Mucosa of descending colon (tissue), 3 donors: ENCODE results near the gene MTCL1. TPM values are rescaled to one million over a fixed set of nuclear protein-coding genes. Genes with fewer than 3 reads are reported as not detected.
A peak's percentile ranks its signal among the peaks of the same experiment; 100 is the strongest.

Experiments
- ATAC-seq: fragments of 200-7000 bp; cut with Tn5 transposase; one replicate; pipeline ENCODE4 v1.9.1; 2020; ENCODE audit warnings: mild to moderate bottlenecking, moderate library complexity
- DNase-seq, 3 donors: peaks; one replicate each; pipeline ENCODE4 v3.0.0-alpha.2; 2020
- H3K36me3 ChIP-seq: fragments of 200-600 bp; one replicate; pipeline ENCODE4 v1.8.0; 2021; ENCODE audit warnings: low read depth, mild to moderate bottlenecking
- H3K4me1 ChIP-seq: fragments of 200-600 bp; one replicate; pipeline ENCODE4 v1.8.0; 2021; ENCODE audit warnings: low read depth, mild to moderate bottlenecking
- H3K4me3 ChIP-seq: fragments of 200-600 bp; one replicate; pipeline ENCODE4 v1.8.0; 2021; ENCODE audit warnings: mild to moderate bottlenecking
- H3K9me3 ChIP-seq: fragments of 200-600 bp; one replicate; pipeline ENCODE4 v1.8.0; 2021; ENCODE audit warnings: mild to moderate bottlenecking
- intact Hi-C, 2 donors: fragments of 100-400 bp; cut with DNase I in 1 of 2; cut with micrococcal nuclease in 1 of 2; formaldehyde crosslinking; loops; one replicate each; pipeline versions ENCODE4 v1.11.0 to v1.11.1; 2022; cut with DNase I, micrococcal nuclease
- total RNA-seq, 3 donors: library from RNA; stranded (reverse); fragmentation: NEBNext Ultra II Directional in 2 of 3; extraction: Animal tissue kit (Norgen Biotek cat#: 25700) in 2 of 3; gene quantifications; one replicate each; pipeline versions ENCODE4 v1.2.1 to v1.2.4, GENCODE V29; 2021 to 2023
- TF ChIP-seq, protein P1 (sequence below): fragments of 200-600 bp; IDR thresholded peaks from one replicate; pipeline ENCODE4 v1.8.0; 2022; ENCODE audit warnings: antibody characterized with exemption, mild to moderate bottlenecking
- donor health status: DM: no; HTN: no; CAD: no; lungs with moderate emphysema.
- donor health status: DM: no; HTN: no; CAD: no.
- donor health status: DM: no; HTN: yes; CAD: no.

The MTCL1 gene
- total RNA-seq, 3 donors from 2014 or later = 4.1 to 141 (median 15.4) TPM

- intact Hi-C loops = no loop called here
- no peaks in the 10 kb centered on the region for H3K9me3 ChIP-seq
- no peak for DNase-seq
- TF ChIP-seq, protein P1, sequence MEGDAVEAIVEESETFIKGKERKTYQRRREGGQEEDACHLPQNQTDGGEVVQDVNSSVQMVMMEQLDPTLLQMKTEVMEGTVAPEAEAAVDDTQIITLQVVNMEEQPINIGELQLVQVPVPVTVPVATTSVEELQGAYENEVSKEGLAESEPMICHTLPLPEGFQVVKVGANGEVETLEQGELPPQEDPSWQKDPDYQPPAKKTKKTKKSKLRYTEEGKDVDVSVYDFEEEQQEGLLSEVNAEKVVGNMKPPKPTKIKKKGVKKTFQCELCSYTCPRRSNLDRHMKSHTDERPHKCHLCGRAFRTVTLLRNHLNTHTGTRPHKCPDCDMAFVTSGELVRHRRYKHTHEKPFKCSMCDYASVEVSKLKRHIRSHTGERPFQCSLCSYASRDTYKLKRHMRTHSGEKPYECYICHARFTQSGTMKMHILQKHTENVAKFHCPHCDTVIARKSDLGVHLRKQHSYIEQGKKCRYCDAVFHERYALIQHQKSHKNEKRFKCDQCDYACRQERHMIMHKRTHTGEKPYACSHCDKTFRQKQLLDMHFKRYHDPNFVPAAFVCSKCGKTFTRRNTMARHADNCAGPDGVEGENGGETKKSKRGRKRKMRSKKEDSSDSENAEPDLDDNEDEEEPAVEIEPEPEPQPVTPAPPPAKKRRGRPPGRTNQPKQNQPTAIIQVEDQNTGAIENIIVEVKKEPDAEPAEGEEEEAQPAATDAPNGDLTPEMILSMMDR = no peak
- H3K36me3 ChIP-seq = no peaks in the 10 kb centered on the region
- H3K4me3 ChIP-seq = no peak overlapping the region
- peak; percentile 23 for ATAC-seq
- peaks cover 12% of the 10 kb centered on the region for H3K4me1 ChIP-seq
Measured at GRCh38 chr18:8721094-8721669, 15.8 kb downstream of the MTCL1 start.

DNA sequence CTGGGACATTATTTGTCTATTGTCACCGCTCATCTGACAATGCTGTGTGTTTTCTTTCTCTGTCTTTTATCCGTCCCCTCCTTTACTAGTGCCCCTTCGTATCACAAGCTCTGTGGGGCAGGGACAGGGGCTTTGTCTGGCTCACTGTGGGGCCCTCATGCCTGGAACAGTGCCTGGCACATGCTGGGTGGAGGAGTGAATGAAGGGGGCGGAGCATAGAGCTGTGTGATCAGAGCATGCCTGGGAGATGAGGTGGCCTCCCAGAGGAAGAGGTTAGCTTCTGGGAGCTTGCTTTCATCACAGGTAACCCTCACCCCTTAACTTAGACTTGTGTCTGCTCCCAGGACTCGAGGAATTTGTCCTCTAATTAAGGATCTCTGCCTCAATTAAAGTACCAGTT, 16.4 kb downstream of the MTCL1 start:
- Histone ChIP-seq H3K4me1 (peaks cover 12% of the 10 kb centered on the region), H3K9me3 (no peaks in the 10 kb centered on the region), H3K36me3 (no peaks in the 10 kb centered on the region), H3K4me3 (no peak overlapping the region)
- intact Hi-C loops = no loop called here
- TF ChIP-seq, protein P1 = no peak
- DNase-seq (no peak), ATAC-seq (peak; percentile 54)

GRCh38 chr18:8722946-8723820, 17.8 kb downstream of the MTCL1 start:
- no peak for DNase-seq
- peak; percentile 57 for ATAC-seq
- H3K4me3 ChIP-seq = no peak overlapping the region
- H3K4me1 ChIP-seq = peaks cover 12% of the 10 kb centered on the region
- intact Hi-C loops = no loop called here
- H3K36me3 ChIP-seq = no peaks in the 10 kb centered on the region
- H3K9me3 ChIP-seq = no peaks in the 10 kb centered on the region
- TF ChIP-seq, protein P1 = no peak

GRCh38 chr18:8724452-8724851, 19.1 kb downstream of the MTCL1 start:
- Histone ChIP-seq H3K36me3 (no peaks in the 10 kb centered on the region), H3K4me1 (peaks cover 12% of the 10 kb centered on the region), H3K4me3 (no peak overlapping the region), H3K9me3 (no peaks in the 10 kb centered on the region)
- TF ChIP-seq, protein P1 = no peak
- no peak for ATAC-seq
- no peak for DNase-seq
- intact Hi-C loops = no loop called here

DNA sequence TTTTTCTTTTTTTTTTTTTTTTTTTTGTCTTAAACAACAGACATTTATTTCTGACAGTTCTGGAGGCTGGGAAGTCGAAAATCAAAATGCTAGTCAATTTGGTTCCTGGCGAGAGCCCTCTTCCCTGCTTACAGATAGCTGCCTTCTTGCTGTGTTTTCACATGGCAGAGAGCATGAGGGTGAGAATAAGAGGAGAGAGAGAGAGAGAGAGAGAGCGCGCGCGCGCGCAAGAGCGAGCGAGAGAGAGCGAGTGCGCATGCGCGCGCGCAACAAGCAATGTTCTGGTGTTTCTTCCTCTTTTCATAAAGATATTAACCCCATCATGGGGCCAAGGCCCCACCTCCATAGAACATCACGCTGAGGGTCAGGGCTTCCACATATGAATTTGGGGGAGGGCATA, 20.9 kb downstream of the MTCL1 start:
- Histone ChIP-seq H3K4me1 (peaks cover 11% of the 10 kb centered on the region), H3K4me3 (no peak overlapping the region), H3K36me3 (no peaks in the 10 kb centered on the region), H3K9me3 (no peaks in the 10 kb centered on the region)
- DNase-seq (no peak), ATAC-seq (no peak)
- intact Hi-C loops = no loop called here
- TF ChIP-seq, protein P1 = no peak
